C1 segment of cervical spinal cord (tissue), 14 donors: ENCODE results near the gene SRCAP.
A peak's percentile ranks its signal among the peaks of the same experiment; 100 is the strongest.

Source experiments
- DNase-seq, 14 donors: peaks; one replicate each; lab custom pipeline; 2025; lab: John Stamatoyannopoulos, UW

Gene SRCAP

DNA sequence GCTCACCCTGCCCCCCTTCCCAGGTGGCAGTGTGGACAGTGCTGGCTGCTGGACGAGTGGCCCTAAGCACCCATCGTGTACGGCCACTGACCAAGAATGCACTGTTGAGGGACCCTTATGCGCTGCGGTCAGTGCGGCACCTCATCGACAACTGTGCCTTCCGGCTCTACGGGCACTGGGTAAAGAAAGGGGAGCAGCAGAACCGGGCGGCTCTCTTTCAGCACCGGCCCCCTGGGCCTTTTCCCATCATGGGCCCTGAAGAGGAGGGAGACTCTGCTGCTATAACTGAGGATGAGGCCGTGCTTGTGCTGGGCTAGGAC is 57.8 kb downstream of the SRCAP start:
- no peak for DNase-seq

DNA sequence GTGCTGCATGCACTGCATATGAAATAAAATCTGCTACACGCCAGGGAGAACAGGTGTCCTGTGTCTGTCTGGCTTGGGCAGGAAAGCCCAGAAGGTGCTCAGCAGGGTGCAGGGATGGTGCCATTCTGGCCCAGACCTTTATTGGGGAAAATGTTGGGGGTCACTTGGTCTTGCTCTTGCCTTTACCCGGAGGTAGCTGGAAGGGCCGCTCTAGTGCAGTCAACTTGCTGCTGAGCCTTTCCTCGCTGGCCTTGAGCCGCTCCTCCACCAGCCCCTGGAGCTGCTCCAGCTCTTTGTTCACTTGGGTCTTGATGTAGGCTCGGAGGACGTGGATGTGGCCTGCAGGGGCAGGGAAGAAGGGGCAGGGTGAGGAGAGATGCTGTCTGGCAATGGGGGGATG is 58.3 kb downstream of the SRCAP start:
- DNase-seq, result peak in 1 of 14 donors; percentile 52

- peak in 4 of 14 donors; percentile 10 to 26 (median 16) for DNase-seq
Measured at GRCh38 chr16:30758988-30759491, 60.1 kb downstream of the SRCAP start.

DNA sequence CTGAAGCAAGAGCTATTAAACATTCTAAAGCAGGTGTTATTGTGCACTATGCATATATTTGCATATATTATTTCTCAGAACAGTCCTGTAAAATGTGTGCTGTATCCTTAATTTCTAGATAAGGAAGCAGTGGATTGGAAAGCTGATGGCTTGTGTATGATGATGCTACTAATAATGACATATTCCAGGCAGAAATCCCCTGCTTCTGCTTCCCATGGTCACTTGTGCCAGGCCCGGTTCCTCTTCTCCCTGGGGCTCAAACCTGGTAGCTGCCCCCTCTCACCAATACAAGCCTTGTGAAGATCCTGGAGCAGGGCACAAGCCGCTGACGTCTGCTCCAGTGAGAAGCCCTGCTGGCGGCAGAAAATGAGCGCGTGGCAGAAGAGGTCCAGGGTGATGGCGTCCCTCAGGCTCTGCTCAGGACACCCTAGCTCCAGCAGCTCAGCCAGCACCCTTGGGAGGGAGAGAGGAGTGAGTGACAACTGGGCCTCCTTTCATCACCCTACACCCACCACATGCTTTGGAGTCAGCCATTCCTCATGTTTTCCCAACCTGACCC is 61.1 kb downstream of the SRCAP start:
- no peak for DNase-seq

DNA sequence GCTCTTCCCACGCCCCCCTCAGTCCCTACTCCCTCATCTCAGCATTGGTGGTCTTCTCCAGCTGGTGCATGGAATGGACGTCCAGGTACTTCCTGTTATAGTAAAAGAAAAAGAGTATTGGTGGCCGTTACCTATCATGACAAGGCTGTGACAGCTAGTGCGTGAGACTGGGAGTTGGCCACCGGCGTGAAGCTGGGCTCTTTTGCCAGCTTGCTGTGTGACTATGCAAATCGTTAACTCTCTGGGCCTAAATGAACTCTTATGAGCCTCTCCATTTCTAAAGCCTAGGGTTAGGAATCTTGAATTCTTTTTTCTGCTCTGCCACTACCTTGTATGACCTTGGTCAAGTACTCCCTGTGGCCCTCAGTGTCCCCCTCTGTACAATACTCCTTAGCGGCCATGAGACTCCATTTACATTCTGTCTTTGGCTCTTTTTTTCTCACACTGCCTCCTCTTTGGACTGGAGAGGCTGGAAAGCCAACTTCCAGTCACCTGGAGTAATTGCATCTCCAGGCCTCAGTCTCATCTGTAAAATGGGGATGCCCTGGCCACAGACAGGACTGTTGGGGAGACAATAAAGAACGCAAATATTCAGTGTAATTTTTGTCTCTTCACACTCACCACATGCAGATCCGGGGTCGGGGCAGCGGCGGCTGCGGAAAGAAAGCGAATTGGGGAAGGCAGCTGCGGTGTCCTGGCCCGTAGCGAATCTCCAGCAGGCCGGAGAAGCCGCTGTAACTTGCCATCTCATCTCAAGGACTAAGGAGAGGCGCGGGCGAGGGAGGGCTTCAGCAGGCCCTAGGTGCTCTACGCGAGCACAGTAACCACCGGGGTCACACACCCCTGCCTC is 61.8 kb downstream of the SRCAP start:
- no peak for DNase-seq

GRCh38 chr16:30761427-30761927 is 62.5 kb downstream of the SRCAP start:
- DNase-seq, result peak in 1 of 14 donors; percentile 9

GRCh38 chr16:30761928-30762902 is 63.2 kb downstream of the SRCAP start, which contains the start of the genes CFAP119 and RNF40:
TSS of gene CFAP119 (minus strand) at chr16:30762062. CDS start at chr16:30761748, 314 bp downstream.
TSS of gene RNF40 (plus strand) at chr16:30762322. CDS start at chr16:30762546, 224 bp downstream.
- peak; percentile 77 to 97 (median 94) for DNase-seq

DNA sequence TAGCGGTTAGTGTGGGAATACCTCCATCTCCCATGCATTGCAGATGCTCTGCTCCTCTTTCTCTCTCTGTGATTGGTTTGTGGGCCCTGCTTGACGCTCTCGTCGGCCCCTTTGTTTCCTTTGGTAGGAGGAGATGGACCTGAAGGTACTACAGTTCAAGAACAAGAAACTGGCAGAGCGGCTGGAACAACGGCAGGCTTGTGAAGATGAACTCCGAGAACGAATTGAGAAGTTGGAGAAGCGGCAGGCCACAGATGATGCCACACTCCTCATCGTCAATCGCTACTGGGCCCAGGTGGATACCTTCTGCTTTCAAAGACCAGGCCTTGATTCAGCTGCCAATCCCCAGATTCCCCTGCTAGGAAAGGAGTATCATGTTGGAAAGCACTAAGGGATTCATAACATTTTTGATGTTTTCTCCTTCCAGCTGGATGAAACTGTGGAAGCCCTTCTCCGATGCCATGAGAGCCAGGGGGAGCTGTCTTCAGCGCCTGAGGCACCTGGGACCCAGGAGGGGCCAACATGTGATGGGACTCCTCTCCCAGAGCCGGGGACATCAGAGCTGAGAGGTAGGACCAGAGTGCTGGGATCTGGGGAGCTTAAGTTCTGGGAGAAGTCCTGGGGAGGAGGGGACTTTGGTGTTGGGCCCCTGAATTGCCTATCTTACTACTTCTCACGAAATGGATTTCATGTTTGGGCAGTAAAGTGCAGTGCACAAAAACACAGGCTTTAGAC is 64.2 kb downstream of the SRCAP start:
- no peak for DNase-seq

DNA sequence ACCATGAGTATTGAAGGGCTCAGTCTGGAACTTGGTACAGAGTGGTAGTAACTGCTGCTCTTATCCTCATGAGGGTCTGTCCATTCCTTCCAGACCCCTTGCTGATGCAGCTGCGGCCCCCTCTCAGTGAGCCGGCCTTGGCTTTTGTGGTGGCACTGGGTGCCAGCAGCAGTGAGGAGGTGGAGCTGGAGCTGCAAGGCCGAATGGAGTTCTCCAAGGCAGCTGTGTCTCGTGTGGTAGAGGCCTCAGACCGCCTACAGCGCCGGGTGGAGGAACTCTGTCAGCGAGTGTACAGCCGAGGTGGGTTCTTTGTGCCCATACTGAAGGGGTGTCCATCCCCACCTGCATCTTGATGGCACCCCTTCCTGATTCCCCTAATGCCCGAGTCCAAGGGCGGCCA is 65.1 kb downstream of the SRCAP start:
- DNase-seq, result no peak

DNA sequence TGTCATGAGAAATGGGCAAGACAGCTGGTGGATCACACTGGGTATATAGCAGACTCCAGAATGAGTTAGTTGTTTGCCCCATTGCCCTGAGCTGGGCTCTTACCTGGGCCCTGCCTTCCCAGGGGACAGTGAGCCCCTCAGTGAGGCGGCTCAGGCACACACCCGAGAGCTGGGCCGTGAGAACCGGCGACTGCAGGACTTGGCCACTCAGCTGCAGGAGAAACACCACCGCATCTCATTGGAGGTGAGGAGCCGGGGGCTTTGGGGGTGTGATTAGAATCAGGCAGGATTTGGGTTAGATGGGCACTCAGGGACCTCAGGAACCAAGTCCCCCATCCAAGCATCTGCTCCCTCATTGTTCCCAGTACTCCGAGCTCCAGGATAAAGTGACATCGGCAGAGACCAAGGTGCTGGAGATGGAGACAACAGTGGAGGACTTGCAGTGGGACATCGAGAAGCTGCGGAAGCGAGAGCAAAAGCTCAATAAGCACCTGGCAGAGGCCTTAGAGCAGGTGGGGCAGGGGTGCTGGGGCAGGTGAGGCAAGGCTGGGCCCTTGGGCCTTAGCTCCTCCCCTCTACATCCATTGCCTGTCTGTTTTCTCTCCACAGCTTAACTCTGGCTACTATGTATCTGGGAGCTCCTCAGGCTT is 66.0 kb downstream of the SRCAP start:
- no peak for DNase-seq

GRCh38 chr16:30766206-30766932 is 67.4 kb downstream of the SRCAP start:
- DNase-seq, result no peak

- no peak for DNase-seq
Measured at GRCh38 chr16:30766933-30767284, 67.9 kb downstream of the SRCAP start.

GRCh38 chr16:30767767-30768465 is 68.9 kb downstream of the SRCAP start:
- no peak for DNase-seq

DNA sequence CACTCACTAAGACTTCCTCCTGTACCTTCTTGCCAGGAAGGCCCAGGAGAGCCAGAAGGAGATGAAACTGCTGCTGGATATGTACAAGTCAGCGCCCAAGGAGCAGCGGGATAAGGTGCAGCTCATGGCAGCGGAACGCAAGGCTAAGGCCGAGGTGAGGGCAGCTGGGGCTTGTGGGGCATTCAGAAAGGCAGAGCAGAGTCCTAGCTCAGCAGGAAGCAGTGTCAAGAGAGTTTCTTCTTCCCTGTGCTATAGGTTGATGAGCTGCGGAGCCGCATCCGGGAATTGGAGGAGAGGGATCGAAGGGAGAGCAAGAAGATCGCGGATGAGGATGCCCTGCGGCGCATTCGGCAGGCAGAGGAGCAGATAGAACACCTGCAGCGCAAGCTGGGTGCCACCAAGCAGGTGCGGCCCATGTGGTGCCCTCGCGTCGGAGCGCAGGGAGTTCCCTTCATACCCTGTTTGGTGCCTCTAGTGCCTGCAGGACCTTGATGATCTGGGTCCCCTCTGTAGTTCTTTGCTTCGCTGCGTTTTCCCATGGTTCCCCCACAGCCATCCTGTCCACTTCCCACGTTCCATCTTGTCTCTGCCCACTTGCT is 69.7 kb downstream of the SRCAP start:
- no peak for DNase-seq

- DNase-seq, result no peak
Measured at GRCh38 chr16:30769379-30770089, 70.6 kb downstream of the SRCAP start.

- DNase-seq, result no peak
Measured at GRCh38 chr16:30771726-30772125, 72.8 kb downstream of the SRCAP start.

- DNase-seq, result no peak
Measured at GRCh38 chr16:30773826-30774225, 74.9 kb downstream of the SRCAP start.
